Measurements from ENCODE around the gene KLF5.
"Not testable (repeated sequence)": the region's sequence is repeated elsewhere in the genome, so short reads cannot be mapped to it uniquely, and the experiment has no call there.

Gene KLF5

DNA sequence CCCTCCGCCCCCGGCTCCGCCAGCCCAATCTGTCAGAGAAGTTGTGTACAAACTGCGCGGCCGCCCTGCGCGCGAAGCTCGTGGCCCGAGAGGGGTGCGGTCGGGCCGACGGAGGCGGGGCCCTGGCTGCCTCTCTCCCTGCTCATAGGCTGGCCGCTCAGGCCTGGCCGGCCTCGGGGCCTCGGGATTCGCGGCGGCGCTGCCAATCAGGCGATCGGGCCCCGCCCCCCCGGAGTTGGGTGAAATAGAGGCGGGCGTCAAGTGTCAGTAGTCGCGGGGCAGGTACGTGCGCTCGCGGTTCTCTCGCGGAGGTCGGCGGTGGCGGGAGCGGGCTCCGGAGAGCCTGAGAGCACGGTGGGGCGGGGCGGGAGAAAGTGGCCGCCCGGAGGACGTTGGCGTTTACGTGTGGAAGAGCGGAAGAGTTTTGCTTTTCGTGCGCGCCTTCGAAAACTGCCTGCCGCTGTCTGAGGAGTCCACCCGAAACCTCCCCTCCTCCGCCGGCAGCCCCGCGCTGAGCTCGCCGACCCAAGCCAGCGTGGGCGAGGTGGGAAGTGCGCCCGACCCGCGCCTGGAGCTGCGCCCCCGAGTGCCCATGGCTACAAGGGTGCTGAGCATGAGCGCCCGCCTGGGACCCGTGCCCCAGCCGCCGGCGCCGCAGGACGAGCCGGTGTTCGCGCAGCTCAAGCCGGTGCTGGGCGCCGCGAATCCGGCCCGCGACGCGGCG is at the start of gene KLF5:
TSS of gene KLF5 (plus strand) at position 270 of the 724 bp plus-strand sequence. CDS start at position 593, 323 bp downstream.
- peak; percentile 96 for DNase-seq (ENCODE audit: low read depth)

DNA sequence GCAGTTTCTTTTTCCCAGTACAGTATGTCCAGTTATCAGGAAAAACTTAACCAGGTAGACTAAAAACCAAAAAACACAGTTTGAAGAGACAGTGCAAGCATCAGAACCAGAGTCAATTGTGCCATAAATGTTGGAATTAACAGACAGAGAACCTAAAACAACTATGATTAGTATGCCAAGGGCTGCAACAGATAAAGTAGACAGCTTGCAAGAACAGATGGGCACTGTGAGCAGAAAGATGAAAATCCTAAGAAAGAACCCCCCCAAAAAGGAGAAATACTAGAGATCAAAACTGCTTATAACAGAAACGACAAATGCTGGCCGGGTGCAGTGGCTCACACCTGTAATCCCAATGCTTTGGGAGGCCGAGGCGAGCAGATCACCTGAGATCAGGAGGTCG is 47.1 kb upstream of the KLF5 start:
- no peak for DNase-seq (ENCODE audit: low read depth)

DNA sequence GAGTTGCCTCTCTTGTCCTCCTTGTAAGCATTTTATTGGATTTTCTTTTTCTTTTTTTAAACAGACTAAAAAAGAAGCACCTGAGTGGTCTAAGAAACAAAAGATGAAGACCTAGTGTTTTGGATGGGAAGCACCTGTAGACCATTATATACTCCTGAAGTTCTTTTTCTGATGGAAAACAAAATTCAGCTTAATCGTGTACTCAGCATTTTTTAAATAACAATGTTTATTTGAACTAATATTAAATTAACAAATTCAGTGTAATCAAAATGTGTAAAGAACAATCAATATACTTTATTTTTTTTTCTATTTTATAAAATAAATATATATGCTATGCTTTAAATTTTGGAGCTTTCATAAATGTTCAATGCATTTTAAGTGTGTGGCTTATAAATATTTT is 43.0 kb upstream of the KLF5 start:
- DNase-seq (ENCODE audit: low read depth), result no peak

DNA sequence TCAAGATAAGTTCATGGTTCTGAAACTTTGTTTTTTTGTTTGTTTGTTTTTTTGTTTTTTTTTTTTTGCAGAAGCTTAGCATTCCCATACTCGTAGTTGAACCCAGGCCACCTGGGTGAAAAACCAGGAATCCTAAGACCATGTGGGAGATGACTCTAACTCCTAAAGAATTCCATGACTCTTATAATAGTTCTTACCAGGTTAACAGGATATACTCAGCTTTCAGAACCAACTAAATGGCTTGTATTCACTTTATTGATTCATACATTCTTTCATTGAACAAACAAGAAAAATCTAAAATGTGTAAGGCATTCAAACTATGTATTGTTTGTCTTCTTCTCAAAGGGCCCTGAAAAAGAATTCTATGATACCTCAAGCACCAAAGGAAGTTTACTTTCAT is 40.5 kb upstream of the KLF5 start:
- peak; percentile 15 for DNase-seq (ENCODE audit: low read depth)

DNA sequence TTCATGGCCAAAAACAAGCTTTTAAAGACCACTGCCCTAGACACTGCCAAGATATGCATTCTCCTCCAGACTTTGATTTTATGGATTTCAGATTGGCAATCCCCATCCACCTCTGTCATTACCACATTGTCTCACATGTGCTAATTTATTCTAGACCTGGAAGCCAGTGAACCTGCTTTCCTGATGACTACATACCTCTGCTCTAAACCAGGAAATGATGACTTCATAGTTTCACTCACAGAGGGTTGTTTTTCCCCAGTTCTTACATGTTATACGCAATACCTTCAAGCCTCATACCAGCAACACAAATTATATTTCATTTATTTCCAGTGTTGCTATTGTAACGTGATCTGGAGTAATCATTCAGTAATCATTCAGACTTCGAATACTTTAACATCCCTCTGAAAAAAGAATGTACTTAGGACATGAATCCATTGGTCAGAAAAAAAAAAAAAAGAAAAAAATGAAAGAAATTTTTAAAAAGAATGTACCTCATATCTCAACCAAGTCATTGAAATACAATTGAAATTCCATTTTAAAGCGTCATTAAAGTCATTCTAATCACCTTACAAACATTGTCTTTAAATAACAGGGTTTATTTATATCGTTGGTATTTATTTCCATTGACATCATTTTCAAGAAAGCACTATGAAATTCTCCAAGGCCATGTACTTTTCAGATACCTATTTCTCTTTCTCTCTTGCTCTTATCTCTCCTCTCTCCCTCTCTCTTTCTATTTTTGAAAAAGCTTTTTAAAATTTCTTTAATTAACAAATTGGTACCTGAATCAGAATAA is 33.4 kb upstream of the KLF5 start:
- peak; percentile 43 for DNase-seq (ENCODE audit: low read depth)

DNA sequence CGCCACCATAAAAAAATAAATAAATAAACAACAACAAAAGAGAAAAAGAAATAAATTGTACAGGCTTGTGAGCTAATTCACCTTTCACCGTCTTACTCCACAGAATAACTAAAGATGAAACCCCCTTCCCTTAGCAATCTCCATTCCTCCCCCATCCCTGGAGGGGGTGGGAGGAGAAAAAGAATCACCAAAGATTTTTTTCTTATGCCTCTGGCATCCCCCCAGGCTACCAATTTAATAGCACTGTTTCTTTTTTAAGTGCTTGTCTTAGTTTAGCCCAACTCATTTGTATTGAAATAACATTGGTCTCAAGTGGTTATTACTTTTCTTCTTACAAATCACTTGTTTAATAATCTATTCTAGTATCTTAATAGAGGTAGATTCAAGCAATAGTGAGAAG is 23.9 kb upstream of the KLF5 start:
- DNase-seq (ENCODE audit: low read depth), result no peak

DNA sequence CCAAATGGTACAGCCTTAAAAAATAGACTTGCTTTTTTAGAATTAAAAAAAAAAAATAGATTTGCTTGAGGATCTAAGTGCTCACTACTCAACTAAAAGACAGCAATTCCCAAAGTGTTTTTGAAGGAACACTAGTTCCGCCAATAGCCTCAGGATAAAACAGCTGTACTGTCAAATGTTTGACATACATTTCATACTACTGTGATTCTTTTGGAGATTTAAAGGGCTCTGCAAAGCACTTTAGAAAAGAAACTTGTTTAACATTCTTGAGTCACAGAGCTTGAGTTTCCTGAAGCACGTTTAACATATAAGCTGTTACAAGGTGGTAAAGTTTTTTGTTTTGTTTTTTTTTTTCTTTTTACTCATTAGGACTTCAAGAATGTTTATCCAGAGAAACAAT is 23.1 kb upstream of the KLF5 start:
- no peak for DNase-seq (ENCODE audit: low read depth)

DNA sequence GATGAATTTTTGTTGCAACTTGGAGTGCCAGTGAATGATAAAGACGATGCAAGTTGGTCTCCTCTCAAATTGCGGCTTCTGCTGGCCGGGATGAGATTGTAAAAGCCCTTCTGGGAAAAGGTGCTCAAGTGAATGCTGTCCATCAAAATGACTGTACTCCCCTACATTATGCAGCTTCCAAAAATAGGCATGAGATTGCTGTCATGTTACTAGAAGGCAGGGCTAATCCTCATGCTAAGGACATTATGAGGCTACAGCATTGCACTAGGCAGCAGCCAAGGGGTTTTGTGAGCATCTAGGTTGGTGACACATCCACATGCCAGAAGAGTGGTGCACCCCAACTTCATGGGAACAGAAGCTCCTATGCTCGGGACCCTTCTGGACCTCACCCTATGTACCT is 22.2 kb upstream of the KLF5 start:
- DNase-seq (ENCODE audit: low read depth), result no peak

DNA sequence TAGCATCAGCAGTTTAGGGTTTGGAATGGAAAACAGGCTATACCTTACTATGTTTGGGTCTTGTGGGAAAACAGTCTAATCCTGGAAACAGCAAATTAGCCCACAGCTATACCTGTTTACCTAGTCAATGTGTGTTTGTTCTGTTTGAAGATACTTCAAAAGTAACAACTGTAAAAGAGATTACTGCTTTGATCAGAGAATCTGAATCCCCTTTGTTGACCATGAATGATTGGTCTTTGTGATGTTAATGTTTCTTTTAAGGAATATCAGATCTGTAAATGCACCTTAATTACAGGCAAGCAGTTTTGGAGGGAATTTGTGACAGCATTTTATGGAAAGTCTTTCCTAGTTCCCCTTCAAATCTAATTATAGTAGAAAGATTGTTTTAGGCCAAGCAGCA is 20.7 kb upstream of the KLF5 start:
- DNase-seq (ENCODE audit: low read depth), result no peak

DNA sequence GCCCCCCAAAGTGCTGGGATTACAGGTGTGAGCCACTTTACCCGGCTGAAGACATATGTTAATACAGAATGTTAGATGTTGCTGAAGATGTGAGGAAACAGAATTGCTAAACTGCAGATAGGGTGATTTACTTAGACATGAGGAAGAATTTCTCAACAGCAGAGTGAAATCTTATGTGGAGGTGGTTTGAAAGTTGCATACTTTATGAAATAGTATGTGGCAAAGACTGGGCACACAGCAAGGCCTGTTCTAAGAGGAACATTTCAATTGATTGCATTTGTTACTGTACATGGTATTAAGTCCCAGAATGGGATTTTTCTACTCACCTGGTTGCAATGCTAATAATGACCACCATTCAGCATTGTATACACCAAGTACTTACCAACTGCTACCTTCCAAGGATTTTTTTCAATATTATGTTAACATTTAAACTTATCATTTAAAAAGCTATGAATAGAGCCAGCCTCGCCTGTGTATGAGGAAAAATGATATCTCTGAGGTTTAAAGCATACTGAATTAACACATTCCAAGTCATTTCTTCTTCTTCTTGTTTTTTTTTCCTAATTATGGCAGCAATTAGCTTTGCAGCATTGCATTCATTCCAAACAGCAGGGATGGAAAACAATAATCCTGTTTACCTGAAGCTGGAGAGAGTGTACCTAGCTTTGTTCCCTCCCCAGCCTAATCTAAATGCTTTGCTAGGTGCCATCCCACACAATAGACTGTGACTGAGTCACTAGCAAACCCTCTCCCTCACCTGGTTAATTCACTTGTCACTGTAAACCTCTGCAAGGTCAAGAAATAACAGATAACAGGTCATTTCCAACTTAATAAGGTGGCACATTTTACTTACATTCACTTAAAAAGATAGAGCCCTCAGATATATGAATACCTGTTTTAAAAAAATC is 19.4 kb upstream of the KLF5 start:
- DNase-seq (ENCODE audit: low read depth), result no peak

DNA sequence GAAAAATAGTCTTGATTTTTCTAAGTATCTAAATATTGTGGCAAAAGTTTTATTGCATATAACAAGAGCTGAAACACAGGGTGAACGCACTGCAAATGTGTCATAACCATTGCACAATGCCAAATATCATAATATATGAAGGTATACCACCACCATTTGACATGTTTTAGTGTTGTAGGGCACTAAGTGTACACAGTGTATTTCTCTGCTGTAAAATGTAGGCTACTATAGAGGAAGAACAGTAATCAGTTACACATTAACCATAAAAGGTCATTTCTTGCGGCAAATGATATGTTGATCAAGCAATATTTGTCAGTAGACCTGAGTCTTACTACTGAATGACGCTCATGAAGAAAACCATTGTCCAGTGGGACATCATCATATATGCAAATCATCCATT is 18.3 kb upstream of the KLF5 start:
- no peak for DNase-seq (ENCODE audit: low read depth)

DNA sequence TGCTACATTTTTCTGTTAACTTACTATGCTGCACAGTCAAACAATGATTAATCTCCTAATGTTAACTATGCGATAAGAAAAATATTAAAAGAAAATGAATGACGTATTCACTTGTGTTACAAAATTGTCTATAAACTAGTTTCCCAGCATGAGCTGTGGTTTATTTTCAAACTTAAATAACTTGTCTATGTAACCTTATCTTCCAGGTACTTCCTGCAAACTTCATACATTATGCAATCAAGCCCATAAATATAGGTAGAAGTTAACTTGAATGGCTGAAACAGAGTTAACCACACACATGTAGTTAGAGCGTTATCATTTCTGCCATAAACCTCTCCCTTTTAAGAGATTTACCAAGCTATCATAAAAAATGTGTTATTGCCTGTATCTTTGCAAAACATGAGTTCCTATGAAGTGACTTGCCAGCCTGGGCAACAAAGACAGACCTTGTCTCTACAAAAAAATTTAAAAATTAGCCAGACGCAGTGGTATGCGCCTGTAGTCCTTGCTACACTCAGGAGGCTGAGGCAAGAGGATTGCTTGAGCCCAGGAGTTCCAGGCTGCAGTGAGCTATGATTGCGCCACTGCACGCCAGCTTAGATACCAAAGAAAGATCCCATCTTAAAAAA is 17.7 kb upstream of the KLF5 start:
- no peak for DNase-seq (ENCODE audit: low read depth)

DNA sequence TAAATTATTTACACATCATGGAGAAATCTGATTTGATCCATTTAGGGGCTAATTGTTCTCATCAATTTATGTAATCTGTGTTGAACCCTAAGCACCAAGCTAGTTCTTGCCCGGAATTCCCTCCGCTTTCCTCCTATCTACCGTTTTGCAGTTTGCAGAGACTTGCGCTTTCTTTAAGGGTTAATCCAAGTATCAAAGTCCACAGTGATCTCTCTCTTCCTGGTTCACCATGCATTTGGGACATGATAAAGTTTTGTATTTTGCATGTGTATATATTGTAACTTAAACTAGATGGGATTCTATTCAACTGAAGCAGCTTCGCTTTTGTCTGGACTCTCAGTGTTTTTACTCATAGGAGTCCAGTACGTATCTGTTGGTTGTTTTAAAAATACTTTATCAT is 13.8 kb upstream of the KLF5 start:
- DNase-seq (ENCODE audit: low read depth), result no peak

DNA sequence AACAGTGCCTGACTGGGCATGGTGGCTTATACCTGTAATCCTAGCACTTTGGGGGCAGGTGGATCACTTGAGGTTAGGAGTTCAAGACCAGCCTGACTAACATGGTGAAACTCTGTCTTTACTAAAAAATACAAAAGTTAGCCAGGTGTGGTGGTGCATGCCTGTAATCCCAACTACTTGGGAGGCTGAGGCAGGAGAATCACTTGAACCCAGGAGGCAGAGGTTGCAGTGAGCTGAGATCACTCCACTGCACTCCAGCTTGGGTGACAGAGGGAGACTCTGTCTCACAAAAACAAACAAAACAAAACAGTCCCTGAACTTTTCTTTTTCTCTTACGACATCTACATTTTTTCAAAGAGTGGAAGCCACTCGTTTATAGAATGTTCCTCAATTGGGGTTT is 10.2 kb upstream of the KLF5 start:
- DNase-seq (ENCODE audit: low read depth), result not testable (repeated sequence)

DNA sequence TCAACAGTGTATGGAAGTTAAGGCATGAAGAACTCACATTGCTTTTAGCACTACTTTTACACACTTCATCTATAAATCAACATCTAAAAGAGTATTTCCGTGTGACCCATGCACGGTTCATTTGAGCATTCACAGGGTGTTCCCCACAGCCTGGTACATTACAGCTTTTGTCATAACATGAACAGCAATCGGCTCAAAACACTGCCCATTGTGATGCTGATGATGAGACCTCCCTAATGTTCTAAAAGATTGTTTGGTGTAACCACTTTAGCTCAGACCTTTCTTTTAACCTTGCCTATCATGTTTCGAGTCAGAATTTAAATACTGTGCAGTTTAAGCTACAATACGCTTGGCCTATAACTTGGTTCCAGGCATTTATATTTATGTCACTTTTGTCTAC is 4.1 kb upstream of the KLF5 start:
- no peak for DNase-seq (ENCODE audit: low read depth)

DNA sequence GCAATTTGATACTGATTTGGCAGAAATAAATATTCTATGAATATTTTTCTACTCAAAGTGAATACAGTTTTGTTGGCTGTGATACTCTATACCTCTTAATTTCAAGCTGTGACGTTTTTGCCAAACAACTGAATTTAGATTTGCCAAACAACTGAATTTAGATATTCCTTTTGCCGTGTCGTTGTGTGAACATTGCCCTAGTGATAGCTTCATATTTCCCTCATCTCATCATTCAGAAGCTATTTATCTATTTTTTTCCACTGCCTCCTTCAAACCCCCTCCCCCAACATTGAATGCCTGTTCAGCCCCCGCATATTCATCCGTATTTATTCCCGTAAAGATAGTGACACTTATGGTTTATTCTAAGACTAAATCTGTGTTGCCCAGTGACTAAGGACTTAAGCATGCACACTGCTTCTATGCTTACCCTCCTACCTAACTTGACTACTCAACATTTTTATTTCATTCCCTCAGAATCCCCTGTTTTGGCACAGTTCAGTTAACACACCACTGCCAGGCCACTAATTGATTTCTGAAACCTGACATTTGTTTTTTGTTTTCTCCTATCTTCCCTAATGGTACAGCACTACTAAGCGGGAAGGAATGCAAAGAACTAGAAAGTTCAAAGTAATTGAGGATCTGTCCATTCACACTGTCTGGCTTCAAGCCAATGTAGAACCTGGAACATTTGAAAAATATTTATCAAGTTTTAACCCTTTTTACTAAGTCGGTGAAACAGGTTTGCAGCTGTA is 2.8 kb upstream of the KLF5 start:
- peak; percentile 82 for DNase-seq (ENCODE audit: low read depth)

DNA sequence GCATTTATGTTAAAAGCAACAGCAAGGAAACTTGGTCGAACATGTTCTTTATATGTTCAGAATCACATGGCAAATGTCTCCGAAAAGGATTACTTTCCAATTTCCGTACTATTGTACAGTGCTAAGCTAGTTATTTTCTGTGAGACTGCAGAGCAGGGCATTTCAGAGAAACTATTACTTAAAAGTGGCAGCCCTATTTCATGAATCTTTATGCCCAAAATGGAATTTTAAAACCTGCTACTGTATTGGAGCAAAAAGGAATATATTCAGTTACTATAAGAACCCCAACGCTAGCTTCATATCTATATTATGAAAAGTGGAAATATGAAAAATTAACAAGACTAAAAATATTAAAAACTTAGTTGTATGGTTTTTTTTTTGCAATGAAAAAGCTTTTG is 2.2 kb upstream of the KLF5 start:
- no peak for DNase-seq (ENCODE audit: low read depth)

DNA sequence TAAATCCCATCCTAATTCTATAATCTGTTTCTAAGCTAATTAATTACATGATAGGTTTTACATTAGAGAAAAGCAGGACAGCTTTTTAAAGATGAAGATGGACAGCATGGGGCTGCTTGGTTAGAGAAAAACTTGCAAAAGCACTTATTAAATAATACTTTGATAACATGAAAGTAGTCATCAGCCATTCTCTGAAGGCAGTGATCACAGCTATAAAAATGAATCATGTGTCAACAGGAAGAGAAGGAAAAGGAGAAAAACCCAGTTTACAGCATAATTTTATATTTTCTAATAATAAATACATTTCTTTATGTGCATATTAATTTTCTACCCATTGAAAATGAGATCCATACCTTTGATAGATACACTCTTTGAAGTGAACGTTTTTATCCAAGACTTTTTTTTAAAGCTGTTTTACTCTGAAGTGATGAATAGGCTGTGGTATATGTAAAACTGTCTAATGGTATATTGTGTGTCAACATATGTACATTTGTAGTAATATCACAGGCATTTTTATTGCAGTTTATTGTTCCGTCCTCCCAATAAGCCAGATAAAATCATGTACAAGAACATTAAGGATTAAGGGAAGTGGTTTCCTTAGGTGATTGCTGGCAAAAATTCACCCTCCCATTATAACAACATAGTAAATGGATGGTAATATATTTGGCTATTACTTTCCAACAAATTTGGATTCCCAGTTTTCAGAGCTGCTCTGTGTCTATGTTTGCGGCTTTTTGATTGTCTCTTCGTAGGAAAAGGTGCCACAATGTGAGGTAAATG is 1.3 kb upstream of the KLF5 start:
- no peak for DNase-seq (ENCODE audit: low read depth)

DNA sequence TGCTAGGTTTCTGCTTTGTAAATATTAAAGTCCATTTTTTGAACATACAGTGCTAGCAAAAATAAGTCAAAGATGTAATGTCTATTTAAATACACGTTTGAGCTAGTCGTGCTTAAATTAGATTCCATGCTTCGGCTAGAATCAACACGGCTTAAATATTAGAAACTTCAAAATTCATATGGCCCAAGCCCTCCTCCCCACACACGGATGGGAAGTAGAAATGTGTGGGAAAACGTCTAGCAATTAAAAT is 816 bp upstream of the KLF5 start:
- DNase-seq (ENCODE audit: low read depth), result no peak

DNA sequence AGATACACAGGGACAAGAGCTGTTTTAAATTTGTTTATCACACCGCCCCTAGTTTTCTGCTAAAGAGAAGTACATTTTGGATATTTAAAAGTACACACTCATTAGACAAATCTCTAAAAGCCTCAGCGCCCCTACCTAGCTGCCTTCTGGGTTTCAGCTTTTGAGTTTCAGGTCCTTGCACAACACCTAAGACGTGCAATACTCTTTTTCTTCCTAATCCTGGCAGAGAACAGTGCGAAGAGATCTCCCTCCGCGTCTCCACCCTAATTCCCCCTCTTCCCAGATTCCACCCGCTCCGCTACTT is 421 bp upstream of the KLF5 start:
- DNase-seq (ENCODE audit: low read depth), result no peak

All from ELR (cell line).